Renal pelvis (tissue), 4 donors: ENCODE measurements around the gene SLC9A3. TPM values are rescaled to one million over a fixed set of nuclear protein-coding genes. Genes with fewer than 3 reads are reported as not detected.
"Not testable (repeated sequence)": the region's sequence is repeated elsewhere in the genome, so short reads cannot be mapped to it uniquely, and the experiment has no call there.

Source experiments
- DNase-seq: peaks from one replicate; pipeline ENCODE4 v3.0.0-alpha.2; 2013
- polyA plus RNA-seq, 3 donors: library from polyadenylated mRNA; unstranded; fragments of 120-200 nt; gene quantifications; one replicate each; pipeline ENCODE4 v1.2.1, GENCODE V29; 2013; ENCODE audit not compliant: insufficient read length in 3 of 3

The SLC9A3 gene
- polyA plus RNA-seq, 3 donors = 46.4 to 69.6 (median 58.0) TPM

GRCh38 chr5:491119-491855 is 33.0 kb downstream of the SLC9A3 start:
- DNase-seq = no peak

GRCh38 chr5:490116-491106 is 33.8 kb downstream of the SLC9A3 start:
- no peak for DNase-seq

DNA sequence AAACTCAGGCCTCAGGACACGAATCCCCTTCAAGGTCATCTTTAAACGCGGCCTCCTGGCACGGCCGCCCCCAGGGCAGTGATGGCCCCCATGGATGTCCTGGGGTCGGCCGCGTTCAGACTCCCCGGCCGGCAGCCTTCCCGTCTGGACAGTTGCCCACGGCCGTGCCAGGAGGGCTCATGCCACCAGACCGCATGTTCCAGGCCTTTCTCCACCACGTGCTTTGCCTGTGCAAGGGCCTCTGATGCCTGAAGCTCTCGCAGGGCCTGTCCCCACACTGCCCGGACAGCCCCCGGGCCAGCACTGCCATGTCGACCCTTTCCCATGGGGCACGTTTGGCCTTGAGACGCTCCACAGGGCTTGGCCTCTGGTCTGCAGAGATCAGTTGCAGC is 34.6 kb downstream of the SLC9A3 start:
- no peak for DNase-seq

DNA sequence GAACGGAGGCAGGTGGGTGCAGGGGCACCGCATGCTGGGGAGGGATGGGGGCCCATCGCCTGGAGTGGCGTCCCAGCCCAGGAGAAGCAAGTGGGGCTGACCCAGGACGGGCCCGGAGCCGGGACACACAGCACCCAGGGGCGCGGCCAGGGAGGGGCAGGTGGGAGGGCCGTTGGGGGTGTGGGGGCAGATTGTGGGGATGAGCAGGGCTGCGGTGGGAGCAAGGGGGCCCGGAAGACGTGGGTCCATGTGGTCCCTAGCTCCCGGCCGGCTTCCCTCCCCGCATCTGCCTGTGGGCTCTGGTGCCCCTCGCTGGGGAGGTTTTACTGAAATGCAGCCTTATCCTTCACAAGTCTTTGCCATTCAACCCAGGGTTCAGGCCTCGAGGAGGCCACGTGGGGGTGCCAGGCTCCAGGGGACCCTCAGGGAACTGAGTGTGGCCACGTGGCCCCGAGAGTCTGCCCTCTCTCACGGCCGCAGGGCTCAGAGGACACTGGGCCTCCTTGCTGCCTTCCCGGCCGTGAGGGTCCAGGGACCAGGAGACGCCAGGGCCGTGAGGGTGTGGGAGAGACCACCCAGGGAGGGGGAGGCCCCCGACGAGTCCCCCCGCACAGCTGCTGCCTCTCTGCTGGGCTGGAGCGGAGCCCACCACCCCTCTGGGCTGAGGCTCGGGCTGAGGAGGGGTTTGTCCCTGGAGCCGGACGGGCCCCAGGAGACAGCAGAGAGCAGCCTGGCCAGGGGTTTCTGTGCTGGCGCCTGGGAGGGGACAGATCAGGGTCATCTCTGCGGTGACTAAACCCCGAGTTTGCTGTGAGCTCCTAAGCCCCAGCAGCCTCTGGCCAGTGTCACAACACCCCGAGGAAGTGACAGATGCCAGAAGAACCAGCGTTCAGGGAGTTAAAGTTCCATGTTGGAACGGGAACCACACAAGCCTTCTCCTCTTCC is 35.2 kb downstream of the SLC9A3 start:
- no peak for DNase-seq

DNA sequence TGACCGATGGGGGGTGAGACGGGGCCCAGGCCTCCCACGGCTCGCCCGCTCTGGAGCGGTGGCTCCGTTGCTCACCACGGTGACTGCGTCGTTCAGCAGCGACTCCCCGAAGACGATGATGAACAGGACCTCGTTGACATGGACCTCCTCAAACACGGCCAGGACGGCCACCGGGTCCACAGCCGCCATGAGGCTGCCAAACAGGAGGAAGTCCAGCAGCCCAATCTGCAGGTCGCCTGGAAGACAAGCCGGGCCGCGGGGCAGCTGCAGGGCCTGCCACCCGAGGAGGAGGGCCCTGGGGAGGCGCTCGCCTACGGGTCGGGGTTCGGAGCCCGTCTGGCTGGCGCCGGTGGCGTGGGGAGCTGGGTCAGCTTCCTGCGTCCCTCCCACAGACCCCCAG is 36.0 kb downstream of the SLC9A3 start:
- no peak for DNase-seq

DNA sequence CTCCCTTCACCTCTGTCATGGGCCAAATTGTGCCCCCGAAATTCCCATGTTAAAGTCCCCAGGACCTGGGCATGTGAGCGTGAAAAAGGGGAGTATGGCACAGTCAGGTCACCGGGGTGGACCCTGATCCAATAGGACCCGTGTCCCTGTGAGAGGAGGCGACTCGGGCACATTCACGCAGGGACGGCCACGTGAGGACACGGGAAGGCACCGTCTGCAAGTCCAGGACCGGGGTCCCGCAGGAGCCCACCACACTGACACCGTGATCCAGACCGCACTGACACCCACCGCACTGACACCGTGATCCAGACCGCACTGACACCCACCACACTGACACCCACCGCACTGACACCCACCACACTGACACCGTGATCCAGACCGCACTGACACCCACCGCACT is 37.7 kb downstream of the SLC9A3 start:
- DNase-seq = not testable (repeated sequence)

GRCh38 chr5:485946-486491 is 38.2 kb downstream of the SLC9A3 start:
- DNase-seq = no peak

DNA sequence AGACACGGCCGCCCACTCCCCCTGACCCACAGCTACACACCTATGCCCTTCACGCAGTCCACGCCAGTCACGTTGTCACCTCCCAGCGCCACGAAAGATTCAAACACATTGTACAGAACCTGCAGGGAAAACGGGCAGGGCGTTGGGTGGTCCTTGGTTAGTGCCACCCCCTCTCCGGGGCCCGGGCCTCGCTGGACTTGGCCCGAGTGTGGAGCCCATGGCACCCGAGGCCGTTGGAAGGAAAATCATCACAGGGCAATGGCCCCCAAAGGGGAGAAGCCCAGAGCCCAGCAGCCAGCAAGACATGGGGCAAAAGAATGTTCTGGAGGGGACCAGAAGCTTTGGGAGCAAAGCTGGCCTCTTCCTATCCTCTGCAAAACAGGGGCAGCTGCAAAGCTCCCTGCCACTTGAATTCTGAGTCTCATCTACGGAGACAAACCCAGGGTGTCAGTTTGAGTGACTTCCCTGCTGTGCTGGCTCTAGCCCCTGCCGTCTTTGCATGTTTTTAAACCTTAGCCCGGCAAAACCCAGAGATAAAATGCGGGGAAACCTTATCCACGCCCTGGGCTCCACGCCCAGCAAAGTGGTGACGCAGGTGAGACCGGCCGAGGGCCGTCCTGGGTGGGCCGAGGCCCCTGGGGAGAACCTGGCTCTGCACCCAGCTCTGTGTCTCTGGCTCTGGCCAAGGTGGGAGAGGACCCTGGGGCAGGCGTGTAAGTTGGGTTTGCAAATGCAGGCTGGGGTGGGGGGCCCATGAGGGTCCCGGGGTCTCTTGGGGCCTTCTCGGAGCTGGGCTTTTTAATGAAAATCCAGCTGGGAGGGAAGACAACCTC is 38.9 kb downstream of the SLC9A3 start:
- no peak for DNase-seq

DNA sequence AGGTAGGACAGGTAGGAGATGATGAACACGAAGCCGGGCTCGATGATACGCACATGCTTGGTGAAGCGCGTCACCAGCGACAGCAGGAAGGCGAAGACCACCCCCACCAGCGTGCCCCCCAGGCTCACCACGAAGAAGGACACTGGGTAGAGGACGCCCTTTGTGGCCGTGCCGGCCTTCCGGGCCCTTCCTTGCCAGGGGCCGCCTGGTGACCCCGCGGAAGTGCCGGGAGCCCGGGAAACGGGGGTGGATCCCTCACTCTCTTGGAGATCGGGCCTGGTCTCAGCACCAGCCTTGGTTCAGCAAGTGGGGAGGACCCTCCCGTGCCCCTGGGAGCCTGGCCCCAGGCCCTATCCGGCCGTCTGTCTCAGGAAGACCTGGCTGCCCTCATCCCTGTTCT is 39.7 kb downstream of the SLC9A3 start:
- DNase-seq = no peak

- no peak for DNase-seq
Measured at GRCh38 chr5:483434-484140, 40.7 kb downstream of the SLC9A3 start.

DNA sequence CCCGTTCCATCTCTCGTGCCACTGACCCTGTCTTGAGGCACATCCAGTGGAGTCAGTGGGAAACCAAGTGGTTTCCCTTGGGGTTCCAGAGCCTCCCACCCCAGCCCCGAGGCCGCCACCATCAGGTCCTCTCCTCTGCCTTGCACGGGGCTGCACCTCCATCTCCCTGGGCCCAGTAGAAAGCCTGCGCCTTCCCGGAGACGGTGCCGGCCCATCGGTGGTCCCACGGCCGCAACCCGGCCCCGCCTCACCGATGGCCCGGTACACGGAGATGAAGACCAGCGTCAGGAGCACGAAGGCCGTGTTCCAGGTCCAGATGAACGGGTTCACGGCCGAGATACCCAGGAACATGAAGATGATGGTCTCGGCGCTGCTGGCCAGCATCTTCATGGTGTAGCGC is 41.2 kb downstream of the SLC9A3 start:
- no peak for DNase-seq

DNA sequence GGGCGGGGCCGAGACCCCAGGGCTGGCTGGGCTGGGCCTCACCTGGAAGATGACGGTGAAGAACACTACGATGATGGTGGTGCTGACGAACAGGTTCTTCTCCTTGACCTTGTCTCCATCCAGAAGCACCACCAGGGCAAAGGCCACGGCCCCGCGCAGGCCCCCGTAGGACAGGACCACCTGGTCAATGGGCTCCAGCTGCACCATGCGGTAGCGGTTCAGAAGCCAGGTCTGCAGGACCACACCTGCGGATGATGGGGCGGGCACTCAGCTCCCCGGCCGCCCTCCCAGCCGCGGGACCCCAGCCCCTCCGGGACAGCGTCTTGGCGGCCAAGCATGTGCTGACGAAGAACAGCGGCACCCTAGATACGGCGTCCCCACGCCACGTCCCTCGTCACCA is 41.7 kb downstream of the SLC9A3 start:
- DNase-seq = no peak

DNA sequence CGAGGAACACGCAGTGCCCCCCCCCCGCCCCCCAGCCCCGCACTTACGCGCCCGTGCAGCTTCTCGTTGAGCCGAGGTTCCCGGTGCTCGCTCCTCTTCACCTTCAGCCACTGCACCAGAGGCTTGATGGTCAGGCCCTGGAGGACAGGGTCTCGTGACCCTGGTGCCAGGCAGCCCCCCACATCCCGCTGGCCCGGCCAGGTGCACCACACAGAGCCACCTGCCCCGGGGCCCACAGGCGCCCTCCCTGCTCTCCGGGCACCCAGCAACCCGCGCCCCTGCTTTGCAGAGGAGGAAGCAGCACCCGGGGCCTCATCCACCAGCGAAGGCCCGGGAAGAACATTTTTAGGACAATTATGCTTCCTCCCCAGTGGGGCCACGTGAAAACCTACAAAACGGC is 42.2 kb downstream of the SLC9A3 start:
- no peak for DNase-seq

DNA sequence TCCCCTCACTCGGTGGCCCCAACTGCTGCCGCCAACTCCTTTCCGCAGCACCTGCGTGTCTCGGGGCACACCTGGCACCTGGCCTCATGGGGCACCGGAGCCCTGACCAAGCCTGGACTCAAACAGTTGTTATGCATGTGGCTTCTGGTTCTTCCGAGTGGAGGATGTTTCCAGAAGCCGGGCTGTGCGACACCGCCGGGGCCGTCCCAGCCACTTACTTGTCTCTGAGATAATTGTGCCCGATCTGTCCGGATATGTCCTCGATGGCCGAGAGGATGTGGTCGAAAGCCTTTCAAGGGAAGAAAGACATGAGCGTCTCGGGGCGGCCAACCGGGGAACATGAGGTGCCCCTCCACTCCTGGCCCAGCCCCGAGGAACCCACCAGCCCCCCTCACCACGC is 42.9 kb downstream of the SLC9A3 start:
- DNase-seq = no peak

DNA sequence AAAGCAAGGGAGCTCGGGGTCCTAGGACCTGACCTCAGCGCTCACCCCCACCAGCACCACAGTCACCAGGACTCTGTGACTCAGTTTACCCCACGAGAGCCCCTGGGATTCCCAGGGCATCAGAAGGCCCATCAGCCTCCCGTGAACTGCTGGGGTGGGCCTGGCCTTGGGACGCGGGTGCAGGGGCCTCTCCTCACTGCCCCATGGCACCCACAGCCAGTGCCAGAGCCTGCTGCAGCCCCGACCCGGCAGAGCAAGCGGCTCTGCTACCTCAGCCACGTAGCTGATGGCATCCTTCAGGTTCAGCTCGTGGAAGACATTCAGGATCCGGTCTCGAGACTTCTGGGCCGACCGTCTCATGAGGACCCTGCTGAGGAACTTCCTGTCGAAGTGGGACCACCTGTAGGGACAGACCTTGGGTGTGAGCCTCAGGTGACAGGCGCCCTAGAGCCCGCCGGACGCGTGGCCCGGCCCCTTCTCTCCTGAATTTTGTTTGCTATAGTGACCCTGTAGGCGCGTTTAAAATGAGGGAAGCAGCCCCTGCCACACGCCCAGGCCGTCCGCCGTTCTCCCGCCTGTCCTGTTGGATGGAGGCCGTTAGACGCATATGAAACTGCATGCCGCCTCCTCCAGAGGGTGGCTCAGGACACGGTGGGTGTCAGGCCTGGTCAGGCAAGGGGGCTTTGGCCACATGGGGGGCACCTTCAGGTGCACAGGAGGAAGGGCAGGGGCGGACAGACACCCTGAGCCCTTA is 44.5 kb downstream of the SLC9A3 start:
- DNase-seq = no peak

DNA sequence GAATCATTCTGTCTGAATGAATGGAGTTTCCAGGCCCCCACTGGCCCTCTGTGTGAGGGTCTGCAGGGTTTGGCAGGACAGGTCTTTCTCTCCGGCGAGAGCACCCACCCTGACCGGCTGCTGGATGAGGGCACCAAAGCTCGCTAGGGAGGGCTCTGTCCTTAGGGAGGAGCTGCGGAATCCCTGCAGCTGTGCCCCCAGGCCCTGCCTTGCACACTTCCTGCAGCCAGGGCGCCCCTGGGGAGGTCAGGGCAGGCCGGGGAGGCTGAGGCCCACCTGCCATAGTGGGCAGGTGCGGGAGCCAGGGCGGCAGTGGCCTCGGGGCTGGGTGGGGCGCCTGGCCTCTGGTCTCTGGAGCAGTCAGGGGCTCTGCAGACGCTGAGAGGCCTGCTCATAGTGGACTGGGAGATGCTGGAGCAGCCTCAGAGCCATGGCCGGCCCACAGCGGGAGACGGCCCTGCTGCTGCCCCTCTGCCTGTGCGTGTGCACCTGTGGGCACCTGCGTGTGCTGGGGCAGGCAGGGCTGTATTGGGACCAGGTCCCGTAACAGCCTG is 45.2 kb downstream of the SLC9A3 start:
- DNase-seq = no peak

DNA sequence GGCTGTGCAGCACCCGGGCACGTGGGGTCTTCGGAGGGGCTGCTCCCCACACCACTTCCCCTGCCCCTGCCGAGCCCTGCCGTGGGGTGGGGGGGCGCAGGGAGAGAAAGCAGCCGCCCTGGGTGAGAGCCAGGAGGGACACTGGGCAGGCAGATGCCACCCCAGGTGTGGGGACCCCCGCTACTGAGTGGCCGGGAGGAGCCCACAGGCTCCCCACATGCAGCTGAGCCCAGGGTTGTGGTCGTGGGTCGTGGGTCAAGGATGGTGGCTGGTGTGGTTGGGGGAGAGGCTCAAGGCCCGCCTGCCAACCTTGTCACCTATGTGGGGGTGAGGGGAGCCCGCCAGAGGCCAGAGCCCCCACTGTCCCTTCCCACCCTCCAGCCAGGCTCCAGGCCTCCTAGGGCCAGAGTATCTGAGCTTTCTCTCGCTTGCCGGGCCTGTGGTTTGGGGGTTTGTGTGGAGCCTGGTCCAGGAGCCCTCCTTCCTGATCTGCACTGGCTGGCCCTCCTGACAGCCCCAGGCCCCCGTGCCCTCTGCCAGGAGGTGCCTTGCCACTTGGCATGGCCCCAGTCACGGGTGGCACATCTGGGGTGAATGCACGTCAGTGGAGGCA is 45.8 kb downstream of the SLC9A3 start:
- no peak for DNase-seq

DNA sequence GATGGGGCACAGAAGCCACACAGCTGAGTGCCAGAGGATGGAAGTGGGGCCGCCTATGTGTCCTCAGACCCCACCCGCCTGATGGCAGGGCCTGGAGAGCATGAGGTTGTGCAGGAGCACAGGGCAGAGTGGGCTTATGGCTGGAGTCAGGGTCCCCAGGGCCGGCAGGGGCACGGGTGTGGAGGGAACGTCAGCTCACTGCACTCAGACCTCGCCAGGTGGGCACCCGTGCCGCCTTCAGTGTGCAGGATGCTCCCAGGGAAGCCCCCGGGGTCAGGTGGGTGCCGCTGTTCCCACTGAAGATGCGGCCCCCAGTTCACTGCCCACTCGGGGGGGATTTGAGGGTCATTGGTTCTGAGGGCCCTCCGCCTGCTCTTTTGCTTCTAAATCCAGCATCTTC is 46.4 kb downstream of the SLC9A3 start:
- DNase-seq = no peak
